Smooth muscle cell (in vitro differentiated cells): ENCODE results near the gene CCKAR. TPM values are rescaled to one million over a fixed set of nuclear protein-coding genes. Genes with fewer than 3 reads are reported as not detected.

Source experiments
- DNase-seq: peaks from one replicate; lab custom pipeline; 2025; ENCODE audit not compliant: unreplicated experiment; lab: John Stamatoyannopoulos, UW
- H2AFZ ChIP-seq: fragments of 200-600 bp; sonication (generic); 2 replicates; pipeline ENCODE4 v1.6.0; 2016; ENCODE audit warnings: antibody characterized with exemption, low read depth, mild to moderate bottlenecking
- H3F3A ChIP-seq: fragments of 200-600 bp; sonication (generic); 2 replicates; pipeline ENCODE4 v1.6.0; 2017; ENCODE audit warnings: antibody characterized with exemption, low read depth
- H3K27ac ChIP-seq: fragments of 200-600 bp; sonication (generic); 2 replicates; pipeline ENCODE4 v1.5.1; 2016; ENCODE audit warnings: low read depth, mild to moderate bottlenecking
- H3K27me3 ChIP-seq: fragments of 200-600 bp; sonication (generic); 2 replicates; pipeline ENCODE4 v1.6.1; 2016; ENCODE audit warnings: low read depth, mild to moderate bottlenecking
- H3K36me3 ChIP-seq: fragments of 200-600 bp; sonication (generic); 2 replicates; pipeline ENCODE4 v1.5.1; 2016; ENCODE audit warnings: low read depth
- H3K4me1 ChIP-seq: fragments of 200-600 bp; sonication (generic); 2 replicates; pipeline ENCODE4 v1.5.1; 2016; ENCODE audit warnings: low read depth
- H3K4me2 ChIP-seq: fragments of 200-600 bp; sonication (generic); 2 replicates; pipeline ENCODE4 v1.6.0; 2016; ENCODE audit warnings: mild to moderate bottlenecking
- H3K4me3 ChIP-seq: fragments of 200-600 bp; sonication (generic); 2 replicates; pipeline ENCODE4 v1.5.1; 2016; ENCODE audit warnings: mild to moderate bottlenecking
- H3K79me2 ChIP-seq: fragments of 200-600 bp; sonication (generic); 2 replicates; pipeline ENCODE4 v1.6.0; 2016; ENCODE audit warnings: low read depth, mild to moderate bottlenecking
- H3K9ac ChIP-seq: fragments of 200-600 bp; sonication (generic); 2 replicates; pipeline ENCODE4 v1.6.0; 2016; ENCODE audit warnings: low read depth
- H3K9me3 ChIP-seq: fragments of 200-600 bp; sonication (generic); replicated peaks from 2 replicates; pipeline ENCODE4 v1.5.1; 2016; ENCODE audit warnings: low read depth
- H4K20me1 ChIP-seq: fragments of 200-600 bp; sonication (generic); 2 replicates; pipeline ENCODE4 v1.6.0; 2016; ENCODE audit warnings: low read depth
- WGBS: methylation state at CpG from one replicate; pipeline ENCODE4 v1.1.7; 2016; ENCODE audit warnings: low lambda C conversion rate; 5-methylcytosine and 5-hydroxymethylcytosine counted together
- polyA plus RNA-seq: library from polyadenylated mRNA; unstranded; fragments of >200 nt; fragmentation: Nextera tagmentation; extraction: Ambion mirVana; gene quantifications from 2 replicates; pipeline ENCODE4 v1.2.1, GENCODE V29; 2016
- total RNA-seq: library from RNA; depleted of rRNA; stranded (reverse); fragments of >200 nt; gene quantifications from 2 replicates; pipeline ENCODE4 v1.2.3, GENCODE V29; 2014
- TF ChIP-seq, protein P1 (sequence below): fragments of 200-600 bp; sonication (generic); IDR thresholded peaks from 2 replicates; pipeline ENCODE4 v1.5.1; 2017; ENCODE audit warnings: borderline replicate concordance, mild to moderate bottlenecking, antibody characterized with exemption; ENCODE audit not compliant: insufficient read depth, poor library complexity, severe bottlenecking

Gene CCKAR
- total and polyA plus RNA-seq, 2 experiments from 2014 or later: 0.18 to 0.32 TPM

GRCh38 chr4:26530099-26530498, 39.8 kb upstream of the CCKAR start:
- no peak overlapping the region for H3K4me2 ChIP-seq
- H2AFZ ChIP-seq: no peak overlapping the region
- no peaks in the 10 kb centered on the region for H3K79me2 ChIP-seq
- no peak for DNase-seq
- 92% methylated on average over 5 of the region's 5 CpGs for WGBS
- no peaks in the 10 kb centered on the region for H3K9me3 ChIP-seq
- H4K20me1 ChIP-seq: no peaks in the 10 kb centered on the region
- H3F3A ChIP-seq: peaks cover 1% of the 10 kb centered on the region
- H3K27me3 ChIP-seq: no peaks in the 10 kb centered on the region
- H3K4me1 ChIP-seq: no peaks in the 10 kb centered on the region
- TF ChIP-seq, protein P1, sequence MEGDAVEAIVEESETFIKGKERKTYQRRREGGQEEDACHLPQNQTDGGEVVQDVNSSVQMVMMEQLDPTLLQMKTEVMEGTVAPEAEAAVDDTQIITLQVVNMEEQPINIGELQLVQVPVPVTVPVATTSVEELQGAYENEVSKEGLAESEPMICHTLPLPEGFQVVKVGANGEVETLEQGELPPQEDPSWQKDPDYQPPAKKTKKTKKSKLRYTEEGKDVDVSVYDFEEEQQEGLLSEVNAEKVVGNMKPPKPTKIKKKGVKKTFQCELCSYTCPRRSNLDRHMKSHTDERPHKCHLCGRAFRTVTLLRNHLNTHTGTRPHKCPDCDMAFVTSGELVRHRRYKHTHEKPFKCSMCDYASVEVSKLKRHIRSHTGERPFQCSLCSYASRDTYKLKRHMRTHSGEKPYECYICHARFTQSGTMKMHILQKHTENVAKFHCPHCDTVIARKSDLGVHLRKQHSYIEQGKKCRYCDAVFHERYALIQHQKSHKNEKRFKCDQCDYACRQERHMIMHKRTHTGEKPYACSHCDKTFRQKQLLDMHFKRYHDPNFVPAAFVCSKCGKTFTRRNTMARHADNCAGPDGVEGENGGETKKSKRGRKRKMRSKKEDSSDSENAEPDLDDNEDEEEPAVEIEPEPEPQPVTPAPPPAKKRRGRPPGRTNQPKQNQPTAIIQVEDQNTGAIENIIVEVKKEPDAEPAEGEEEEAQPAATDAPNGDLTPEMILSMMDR: no peak
- H3K27ac ChIP-seq: no peak overlapping the region
- no peak overlapping the region for H3K9ac ChIP-seq
- H3K36me3 ChIP-seq: no peaks in the 10 kb centered on the region
- no peak overlapping the region for H3K4me3 ChIP-seq

- Histone ChIP-seq H3K4me1 (no peaks in the 10 kb centered on the region), H3K9ac (no peak overlapping the region), H3K4me3 (no peak overlapping the region), H3F3A (peaks cover 3% of the 10 kb centered on the region), H3K27ac (no peak overlapping the region), H4K20me1 (no peaks in the 10 kb centered on the region), H3K27me3 (no peaks in the 10 kb centered on the region), H3K9me3 (no peaks in the 10 kb centered on the region), H3K36me3 (no peaks in the 10 kb centered on the region), H3K4me2 (no peak overlapping the region), H2AFZ (peak overlapping the region; percentile 74), H3K79me2 (no peaks in the 10 kb centered on the region)
- 26% methylated on average over 5 of the region's 5 CpGs for WGBS
- TF ChIP-seq, protein P1: no peak
- no peak for DNase-seq
Measured at GRCh38 chr4:26529479-26529878, 39.2 kb upstream of the CCKAR start.

DNA sequence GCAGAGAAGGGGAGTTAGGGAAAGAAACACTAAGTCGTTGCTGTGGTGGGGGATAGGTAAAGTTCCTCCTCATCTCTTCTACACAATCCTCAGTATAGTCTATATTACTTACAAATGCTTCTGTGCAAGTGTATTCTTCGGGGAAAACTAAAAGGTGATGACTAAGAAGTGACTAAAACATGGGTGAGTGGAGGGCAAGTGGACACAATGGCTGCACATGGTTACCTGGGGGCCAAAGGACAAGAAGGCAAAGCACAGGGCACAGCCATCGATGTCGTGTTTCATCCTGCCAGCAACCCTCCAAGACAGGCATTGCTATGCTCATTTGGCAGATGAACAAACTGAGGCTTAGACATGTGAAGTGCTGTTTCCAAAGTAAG, 35.5 kb upstream of the CCKAR start:
- no peaks in the 10 kb centered on the region for H3K4me1 ChIP-seq

GRCh38 chr4:26525136-26525770, 35.0 kb upstream of the CCKAR start:
- Histone ChIP-seq H3K36me3 (no peaks in the 10 kb centered on the region), H3K4me2 (peak overlapping the region; percentile 22), H3K4me1 (no peaks in the 10 kb centered on the region), H3K79me2 (no peaks in the 10 kb centered on the region), H3K9ac (no peak overlapping the region), H3K27me3 (no peaks in the 10 kb centered on the region), H3K4me3 (no peak overlapping the region), H4K20me1 (no peaks in the 10 kb centered on the region), H3F3A (peaks cover 8% of the 10 kb centered on the region), H3K9me3 (no peaks in the 10 kb centered on the region), H2AFZ (peak overlapping the region; percentile 28), H3K27ac (peak overlapping the region; percentile 75)
- 91% methylated on average over 3 of the region's 3 CpGs for WGBS
- TF ChIP-seq, protein P1: no peak
- no peak for DNase-seq

More for the DNA sequence above, 35.5 kb upstream of the CCKAR start:
- Histone ChIP-seq H3K9me3 (no peaks in the 10 kb centered on the region), H3K4me2 (no peak overlapping the region), H3K27ac (peak overlapping the region; percentile 75), H2AFZ (no peak overlapping the region), H4K20me1 (no peaks in the 10 kb centered on the region), H3F3A (peaks cover 8% of the 10 kb centered on the region), H3K27me3 (no peaks in the 10 kb centered on the region), H3K4me3 (no peak overlapping the region), H3K9ac (no peak overlapping the region), H3K79me2 (no peaks in the 10 kb centered on the region), H3K36me3 (no peaks in the 10 kb centered on the region)
- no peak for DNase-seq
- TF ChIP-seq, protein P1: no peak
- 90% methylated on average over 4 of the region's 4 CpGs for WGBS
